Measurements from ENCODE around the gene PITX3. TPM values are rescaled to one million over a fixed set of nuclear protein-coding genes. Genes with fewer than 3 reads are reported as not detected.
"Not testable (repeated sequence)": the region's sequence is repeated elsewhere in the genome, so short reads cannot be mapped to it uniquely, and the experiment has no call there.

Gene PITX3
- total RNA-seq, 1 donor from 2014 or later: 0.85 TPM

- intact Hi-C loops (cut with micrococcal nuclease): no loop called here
- no peak for DNase-seq
- Histone ChIP-seq H3K27me3 (ENCODE audit: low read depth) (no peaks in the 10 kb centered on the region), H3K4me1 (no peaks in the 10 kb centered on the region), H3K36me3 (no peaks in the 10 kb centered on the region), H3K9me3 (replicated peaks) (peaks cover 14% of the 10 kb centered on the region), H3K4me3 (no peak overlapping the region), H3K27ac (replicated peaks) (no peak overlapping the region)
- TF ChIP-seq, protein P1, sequence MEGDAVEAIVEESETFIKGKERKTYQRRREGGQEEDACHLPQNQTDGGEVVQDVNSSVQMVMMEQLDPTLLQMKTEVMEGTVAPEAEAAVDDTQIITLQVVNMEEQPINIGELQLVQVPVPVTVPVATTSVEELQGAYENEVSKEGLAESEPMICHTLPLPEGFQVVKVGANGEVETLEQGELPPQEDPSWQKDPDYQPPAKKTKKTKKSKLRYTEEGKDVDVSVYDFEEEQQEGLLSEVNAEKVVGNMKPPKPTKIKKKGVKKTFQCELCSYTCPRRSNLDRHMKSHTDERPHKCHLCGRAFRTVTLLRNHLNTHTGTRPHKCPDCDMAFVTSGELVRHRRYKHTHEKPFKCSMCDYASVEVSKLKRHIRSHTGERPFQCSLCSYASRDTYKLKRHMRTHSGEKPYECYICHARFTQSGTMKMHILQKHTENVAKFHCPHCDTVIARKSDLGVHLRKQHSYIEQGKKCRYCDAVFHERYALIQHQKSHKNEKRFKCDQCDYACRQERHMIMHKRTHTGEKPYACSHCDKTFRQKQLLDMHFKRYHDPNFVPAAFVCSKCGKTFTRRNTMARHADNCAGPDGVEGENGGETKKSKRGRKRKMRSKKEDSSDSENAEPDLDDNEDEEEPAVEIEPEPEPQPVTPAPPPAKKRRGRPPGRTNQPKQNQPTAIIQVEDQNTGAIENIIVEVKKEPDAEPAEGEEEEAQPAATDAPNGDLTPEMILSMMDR (IDR thresholded peaks at IDR 0.05; ENCODE audit: borderline replicate concordance): no peak
Observed at GRCh38 chr10:102200751-102201640, 40.3 kb downstream of the PITX3 start.

GRCh38 chr10:102198027-102198426, 43.3 kb downstream of the PITX3 start:
- Histone ChIP-seq H3K9me3 (replicated peaks) (no peaks in the 10 kb centered on the region), H3K27me3 (ENCODE audit: low read depth) (no peaks in the 10 kb centered on the region), H3K27ac (replicated peaks) (no peak overlapping the region), H3K4me1 (no peaks in the 10 kb centered on the region), H3K4me3 (no peak overlapping the region), H3K36me3 (no peaks in the 10 kb centered on the region)
- TF ChIP-seq, protein P1 (IDR thresholded peaks at IDR 0.05; ENCODE audit: borderline replicate concordance): no peak
- DNase-seq: no peak
- intact Hi-C loops (cut with micrococcal nuclease): no loop called here

- no peak overlapping the region for H3K4me3 ChIP-seq
- TF ChIP-seq, protein P1 (IDR thresholded peaks at IDR 0.05; ENCODE audit: borderline replicate concordance): no peak
- no peak overlapping the region for H3K27ac ChIP-seq (replicated peaks)
- no peaks in the 10 kb centered on the region for H3K9me3 ChIP-seq (replicated peaks)
- DNase-seq: no peak
- H3K36me3 ChIP-seq: no peaks in the 10 kb centered on the region
- H3K27me3 ChIP-seq (ENCODE audit: low read depth): no peaks in the 10 kb centered on the region
- intact Hi-C loops (cut with micrococcal nuclease): no loop called here
- no peaks in the 10 kb centered on the region for H3K4me1 ChIP-seq
Observed at GRCh38 chr10:102196893-102197292, 44.4 kb downstream of the PITX3 start.

- Histone ChIP-seq H3K36me3 (no peaks in the 10 kb centered on the region), H3K4me1 (no peaks in the 10 kb centered on the region), H3K4me3 (no peak overlapping the region), H3K9me3 (replicated peaks) (no peaks in the 10 kb centered on the region), H3K27me3 (ENCODE audit: low read depth) (no peaks in the 10 kb centered on the region), H3K27ac (replicated peaks) (no peak overlapping the region)
- no peak for DNase-seq
- intact Hi-C loops (cut with micrococcal nuclease): no loop called here
- TF ChIP-seq, protein P1 (IDR thresholded peaks at IDR 0.05; ENCODE audit: borderline replicate concordance): no peak
Observed at GRCh38 chr10:102195296-102195870, 45.9 kb downstream of the PITX3 start.

DNA sequence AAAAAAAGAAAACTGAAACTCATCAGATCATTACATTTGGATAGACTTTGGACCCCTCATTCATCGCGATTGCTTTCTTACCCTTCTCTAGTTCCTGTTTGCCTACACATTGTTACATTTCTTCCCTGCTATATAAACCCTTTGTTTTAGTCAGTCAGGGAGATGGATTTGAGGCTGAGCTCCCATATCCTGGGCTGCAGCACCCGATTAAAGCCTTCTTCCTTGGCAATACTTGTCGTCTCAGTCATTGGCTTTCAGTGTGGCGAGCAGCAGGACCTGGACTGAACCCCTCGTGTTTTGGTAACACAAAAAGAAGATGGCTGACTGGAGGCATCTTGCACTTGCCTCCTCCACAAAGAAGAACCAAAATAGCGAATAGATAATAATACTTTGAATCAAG, 49.4 kb downstream of the PITX3 start:
- no peak for DNase-seq
- Histone ChIP-seq H3K27me3 (ENCODE audit: low read depth) (no peaks in the 10 kb centered on the region), H3K9me3 (replicated peaks) (no peaks in the 10 kb centered on the region), H3K27ac (replicated peaks) (no peak overlapping the region), H3K36me3 (no peaks in the 10 kb centered on the region), H3K4me1 (no peaks in the 10 kb centered on the region), H3K4me3 (no peak overlapping the region)
- intact Hi-C loops (cut with micrococcal nuclease): no loop called here
- TF ChIP-seq, protein P1 (IDR thresholded peaks at IDR 0.05; ENCODE audit: borderline replicate concordance): no peak

DNA sequence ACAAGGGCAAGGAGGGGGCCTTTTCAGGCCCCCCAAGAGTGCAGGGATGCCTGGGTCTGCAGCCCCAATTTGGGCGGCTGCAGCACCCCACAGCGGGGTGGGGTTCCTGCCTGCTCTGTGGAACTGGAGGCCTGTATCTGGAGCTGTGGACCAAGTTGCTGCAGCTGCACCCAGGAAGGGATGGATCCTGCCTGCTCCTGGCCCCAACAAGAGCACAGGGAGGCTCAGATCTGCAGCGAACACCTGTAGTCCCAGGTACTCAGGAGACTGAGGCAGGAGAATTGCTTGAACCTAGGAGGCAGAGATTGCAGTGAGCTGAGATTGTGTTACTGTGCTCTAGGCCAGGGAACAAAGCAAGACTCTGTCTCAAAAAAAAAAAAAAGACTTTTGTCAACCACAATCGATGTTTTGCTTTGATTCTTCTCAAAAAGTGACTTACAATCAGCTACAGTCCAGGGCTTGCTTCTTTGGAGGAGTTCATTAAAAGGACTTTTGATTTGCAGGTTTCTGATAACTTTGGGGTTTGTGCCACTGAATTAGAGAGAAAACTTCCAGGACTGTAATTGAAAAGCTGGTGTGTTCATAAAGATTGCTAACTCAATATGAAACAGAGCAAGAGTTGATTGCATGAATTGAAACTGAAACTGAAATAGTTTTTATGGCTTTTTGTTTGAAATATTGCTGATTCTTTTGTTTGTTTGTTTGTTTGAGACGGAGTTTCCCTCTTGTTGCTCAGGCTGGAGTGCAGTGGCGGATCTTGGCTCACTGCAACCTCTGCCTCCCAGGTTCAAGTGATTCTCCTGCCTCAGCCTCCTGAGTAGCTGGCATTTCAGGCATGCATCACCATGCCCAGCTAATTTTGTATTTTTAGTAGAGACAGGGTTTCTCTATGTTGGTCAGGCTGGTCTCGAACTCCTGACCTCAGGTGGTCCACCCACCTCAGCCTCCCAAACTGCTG, 52.1 kb downstream of the PITX3 start:
- H3K4me3 ChIP-seq; intact Hi-C loops (cut with micrococcal nuclease); H3K4me1 ChIP-seq; H3K27me3 ChIP-seq (ENCODE audit: low read depth); DNase-seq; H3K9me3 ChIP-seq (replicated peaks); H3K27ac ChIP-seq (replicated peaks); H3K36me3 ChIP-seq: not testable (repeated sequence)

All from left ventricle myocardium inferior (tissue), 1 donor.